Activated CD4-positive, alpha-beta T cell treated with anti-CD3 and anti-CD28 coated beads, Interleukin-2, amount 10 ng/mL, durations not matched to agents 24 days and 14 days (primary cell): ENCODE data around the gene SPOCD1. TPM values are rescaled to one million over a fixed set of nuclear protein-coding genes. Genes with fewer than 3 reads are reported as not detected.

ENCODE experiments used
- DNase-seq: peaks from one replicate; pipeline ENCODE4 v3.0.0; 2022
- H3K27ac Mint-ChIP-seq: one replicate; pipeline ENCODE4 v1.8.0; 2022; ENCODE audit warnings: mild to moderate bottlenecking, mixed read lengths
- H3K27me3 Mint-ChIP-seq: one replicate; pipeline ENCODE4 v1.8.0; 2022; ENCODE audit warnings: mixed read lengths
- H3K36me3 Mint-ChIP-seq: one replicate; pipeline ENCODE4 v1.8.0; 2022; ENCODE audit warnings: low read depth, mild to moderate bottlenecking, mixed read lengths
- H3K4me1 Mint-ChIP-seq: one replicate; pipeline ENCODE4 v1.8.0; 2021; ENCODE audit warnings: mixed read lengths
- H3K4me3 Mint-ChIP-seq: one replicate; pipeline ENCODE4 v1.8.0; 2022; ENCODE audit warnings: mild to moderate bottlenecking, moderate library complexity, mixed read lengths
- H3K9me3 Mint-ChIP-seq: one replicate; pipeline ENCODE4 v1.8.0; 2021; ENCODE audit warnings: mixed read lengths
- intact Hi-C: fragments of 100-400 bp; cut with micrococcal nuclease; formaldehyde crosslinking; loops from one replicate; pipeline ENCODE4 v1.15.1; 2023
- total RNA-seq: library from RNA; stranded (reverse); gene quantifications from 2 replicates; pipeline ENCODE4 v1.2.3, GENCODE V29; 2022

SPOCD1 gene
- total RNA-seq, 1 donor from 2014 or later = not detected

GRCh38 chr1:31742462-31743212 is 73.2 kb downstream of the SPOCD1 start:
- Mint-ChIP-seq H3K27ac (no peak overlapping the region), H3K4me1 (peaks cover 5% of the 10 kb centered on the region), H3K27me3 (peaks cover 7% of the 10 kb centered on the region), H3K4me3 (no peak overlapping the region), H3K9me3 (no peaks in the 10 kb centered on the region), H3K36me3 (no peaks in the 10 kb centered on the region)
- intact Hi-C loops = no loop called here
- DNase-seq = no peak

Other genes with a start within 250 kb of the SPOCD1 start
- not detected in 2 replicates for gene TINAGL1, start 239.5 kb downstream of the SPOCD1 start, total RNA-seq
- not detected in 2 replicates for gene HCRTR1, start 198.3 kb downstream of the SPOCD1 start, total RNA-seq
- 64.0 and 64.4 TPM in 2 replicates for gene PEF1, start 171.1 kb downstream of the SPOCD1 start, total RNA-seq
- not detected in 2 replicates for gene COL16A1, start 112.0 kb downstream of the SPOCD1 start, total RNA-seq
- 0.40 and 0.45 TPM in 2 replicates for gene ADGRB2, start 51.7 kb downstream of the SPOCD1 start, total RNA-seq
- 363 and 390 TPM in 2 replicates for gene PTP4A2, start 122.3 kb upstream of the SPOCD1 start, total RNA-seq
- gene KHDRBS1, start 197.8 kb upstream of the SPOCD1 start, total RNA-seq = 174 and 175 TPM in 2 replicates